ENCODE data around the gene RADIL.

DNA sequence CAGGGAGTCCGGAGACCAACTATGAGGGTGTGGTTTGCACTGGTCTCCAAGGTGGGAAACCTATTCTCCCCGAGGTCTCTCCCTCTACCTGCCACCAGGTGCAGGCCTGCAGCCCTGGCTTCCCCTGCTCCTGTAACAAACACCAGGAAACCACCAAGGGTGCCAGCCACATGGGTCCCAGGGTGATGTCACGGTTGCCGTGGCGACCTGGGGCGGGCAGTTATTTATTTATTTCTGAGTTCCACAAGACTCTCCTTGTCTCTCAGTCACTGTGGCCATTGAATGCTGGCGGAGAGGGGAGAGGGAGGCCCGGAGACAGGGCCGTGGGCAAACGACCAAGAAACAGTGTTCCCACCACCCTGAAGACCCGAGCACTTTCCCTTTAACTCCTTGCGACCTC lies 48.4 kb upstream of the RADIL start:
- TF ChIP-seq CTCF (IDR thresholded peaks at IDR 0.05) (no peak), POLR2A (IDR thresholded peaks at IDR 0.05) (no peak)

All from uterus (tissue), 2 donors.